ENCODE results near the gene TSHZ2.

TSHZ2 gene

DNA sequence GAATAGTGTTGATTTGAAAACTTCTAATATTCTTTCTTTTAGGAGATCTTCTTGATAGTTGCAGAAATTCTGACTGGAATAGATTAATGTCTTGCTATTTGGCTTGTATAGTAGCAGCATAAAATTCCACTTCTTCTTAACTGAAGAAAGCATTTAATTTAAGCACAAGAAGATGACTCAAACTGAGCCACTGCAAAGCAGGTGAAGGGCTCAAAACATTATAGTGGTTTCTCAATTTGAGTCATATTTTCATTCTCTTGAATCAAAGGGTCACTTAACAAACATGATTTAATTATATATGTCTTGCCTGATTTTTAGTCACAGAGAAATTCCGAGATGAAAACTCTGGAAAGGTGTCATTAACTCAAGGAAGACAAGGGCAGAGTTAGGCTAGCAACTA, 382.2 kb downstream of the TSHZ2 start:
- no peak for TF ChIP-seq FOXP2 (optimal IDR thresholded peaks at IDR 0.05; ENCODE audit: borderline replicate concordance, extremely low read depth, extremely low read length, insufficient read depth)
- no peak for TF ChIP-seq POLR2AphosphoS5 (IDR thresholded peaks at IDR 0.05; ENCODE audit: low read depth, low read length)
- no peak for TF ChIP-seq SIN3A (IDR thresholded peaks at IDR 0.05; ENCODE audit: borderline replicate concordance, insufficient read depth, low read length)
- TF ChIP-seq TAF1 (IDR thresholded peaks at IDR 0.05; ENCODE audit: borderline replicate concordance, insufficient read depth, low read length), result no peak
- TF ChIP-seq, protein P1, sequence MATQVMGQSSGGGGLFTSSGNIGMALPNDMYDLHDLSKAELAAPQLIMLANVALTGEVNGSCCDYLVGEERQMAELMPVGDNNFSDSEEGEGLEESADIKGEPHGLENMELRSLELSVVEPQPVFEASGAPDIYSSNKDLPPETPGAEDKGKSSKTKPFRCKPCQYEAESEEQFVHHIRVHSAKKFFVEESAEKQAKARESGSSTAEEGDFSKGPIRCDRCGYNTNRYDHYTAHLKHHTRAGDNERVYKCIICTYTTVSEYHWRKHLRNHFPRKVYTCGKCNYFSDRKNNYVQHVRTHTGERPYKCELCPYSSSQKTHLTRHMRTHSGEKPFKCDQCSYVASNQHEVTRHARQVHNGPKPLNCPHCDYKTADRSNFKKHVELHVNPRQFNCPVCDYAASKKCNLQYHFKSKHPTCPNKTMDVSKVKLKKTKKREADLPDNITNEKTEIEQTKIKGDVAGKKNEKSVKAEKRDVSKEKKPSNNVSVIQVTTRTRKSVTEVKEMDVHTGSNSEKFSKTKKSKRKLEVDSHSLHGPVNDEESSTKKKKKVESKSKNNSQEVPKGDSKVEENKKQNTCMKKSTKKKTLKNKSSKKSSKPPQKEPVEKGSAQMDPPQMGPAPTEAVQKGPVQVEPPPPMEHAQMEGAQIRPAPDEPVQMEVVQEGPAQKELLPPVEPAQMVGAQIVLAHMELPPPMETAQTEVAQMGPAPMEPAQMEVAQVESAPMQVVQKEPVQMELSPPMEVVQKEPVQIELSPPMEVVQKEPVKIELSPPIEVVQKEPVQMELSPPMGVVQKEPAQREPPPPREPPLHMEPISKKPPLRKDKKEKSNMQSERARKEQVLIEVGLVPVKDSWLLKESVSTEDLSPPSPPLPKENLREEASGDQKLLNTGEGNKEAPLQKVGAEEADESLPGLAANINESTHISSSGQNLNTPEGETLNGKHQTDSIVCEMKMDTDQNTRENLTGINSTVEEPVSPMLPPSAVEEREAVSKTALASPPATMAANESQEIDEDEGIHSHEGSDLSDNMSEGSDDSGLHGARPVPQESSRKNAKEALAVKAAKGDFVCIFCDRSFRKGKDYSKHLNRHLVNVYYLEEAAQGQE (IDR thresholded peaks at IDR 0.05; ENCODE audit: insufficient read depth in 1 of 2, low read depth in 2 of 2, low read length in 2 of 2), result no peak

DNA sequence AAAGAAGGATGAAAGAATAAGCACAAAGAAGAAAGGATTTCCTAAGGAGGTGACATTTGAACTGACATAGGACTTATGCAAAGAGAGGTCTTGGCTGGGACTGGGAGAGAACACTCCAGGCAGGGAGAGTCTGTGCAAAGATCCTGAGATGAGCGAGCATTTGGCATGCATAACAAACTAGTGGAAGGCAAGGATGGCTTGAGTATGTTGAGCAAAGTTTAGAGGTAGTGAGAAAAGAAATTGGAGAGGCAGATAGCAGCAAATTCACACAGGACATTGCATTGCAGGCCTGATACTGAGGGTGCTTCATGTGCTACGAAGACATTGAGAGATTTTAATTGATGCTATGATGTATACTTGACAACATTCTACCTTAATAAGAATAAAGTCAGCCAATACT, 383.6 kb downstream of the TSHZ2 start:
- TF ChIP-seq, protein P1 (IDR thresholded peaks at IDR 0.05; ENCODE audit: insufficient read depth in 1 of 2, low read depth in 2 of 2, low read length in 2 of 2), result no peak
- no peak for TF ChIP-seq SIN3A (IDR thresholded peaks at IDR 0.05; ENCODE audit: borderline replicate concordance, insufficient read depth, low read length)
- TF ChIP-seq POLR2AphosphoS5 (IDR thresholded peaks at IDR 0.05; ENCODE audit: low read depth, low read length), result no peak
- no peak for TF ChIP-seq FOXP2 (optimal IDR thresholded peaks at IDR 0.05; ENCODE audit: borderline replicate concordance, extremely low read depth, extremely low read length, insufficient read depth)
- TF ChIP-seq TAF1 (IDR thresholded peaks at IDR 0.05; ENCODE audit: borderline replicate concordance, insufficient read depth, low read length), result no peak

DNA sequence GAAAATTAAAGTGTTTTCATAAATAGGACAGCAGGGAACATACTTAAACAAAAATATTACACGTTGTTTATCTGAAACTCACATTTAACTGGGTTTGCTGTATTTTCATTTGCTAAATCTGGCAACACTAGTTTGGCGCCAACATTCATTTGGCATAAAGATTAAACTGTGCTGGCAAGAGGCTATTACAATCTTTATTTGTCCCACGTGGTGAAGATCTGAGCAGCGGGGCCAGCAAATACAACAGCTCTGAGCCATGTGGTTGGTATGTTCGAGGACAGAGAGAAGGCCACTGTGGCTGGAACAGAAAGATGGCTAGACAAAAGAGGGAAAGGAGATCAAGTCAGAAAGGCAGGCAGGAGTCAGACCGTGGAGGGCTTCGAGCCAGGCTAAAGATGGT, 387.3 kb downstream of the TSHZ2 start:
- TF ChIP-seq SIN3A (IDR thresholded peaks at IDR 0.05; ENCODE audit: borderline replicate concordance, insufficient read depth, low read length), result no peak
- TF ChIP-seq, protein P1 (IDR thresholded peaks at IDR 0.05; ENCODE audit: insufficient read depth in 1 of 2, low read depth in 2 of 2, low read length in 2 of 2), result no peak
- no peak for TF ChIP-seq FOXP2 (optimal IDR thresholded peaks at IDR 0.05; ENCODE audit: borderline replicate concordance, extremely low read depth, extremely low read length, insufficient read depth)
- TF ChIP-seq TAF1 (IDR thresholded peaks at IDR 0.05; ENCODE audit: borderline replicate concordance, insufficient read depth, low read length), result no peak
- no peak for TF ChIP-seq POLR2AphosphoS5 (IDR thresholded peaks at IDR 0.05; ENCODE audit: low read depth, low read length)

DNA sequence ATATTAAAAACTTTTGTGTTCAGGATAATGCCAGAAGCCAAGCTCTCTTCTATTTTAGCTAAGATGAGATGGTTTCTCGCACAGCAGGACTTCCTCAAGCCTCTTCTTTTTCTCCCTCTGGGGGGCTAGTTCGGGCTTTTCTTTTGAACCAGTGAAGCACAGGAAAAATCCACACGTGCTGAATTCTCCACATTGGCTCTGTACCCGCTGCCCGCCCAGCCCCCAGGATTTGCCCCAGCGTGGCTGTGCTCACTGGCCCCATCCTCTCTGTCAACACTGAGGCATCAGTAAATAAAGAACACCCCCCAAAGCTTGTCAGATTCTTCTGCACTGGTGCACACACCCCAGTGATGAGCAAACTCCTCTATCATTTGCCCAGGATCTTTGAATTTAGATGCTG, 388.7 kb downstream of the TSHZ2 start:
- TF ChIP-seq POLR2AphosphoS5 (IDR thresholded peaks at IDR 0.05; ENCODE audit: low read depth, low read length) (no peak), TAF1 (IDR thresholded peaks at IDR 0.05; ENCODE audit: borderline replicate concordance, insufficient read depth, low read length) (no peak), FOXP2 (optimal IDR thresholded peaks at IDR 0.05; ENCODE audit: borderline replicate concordance, extremely low read depth, extremely low read length, insufficient read depth) (no peak), SIN3A (IDR thresholded peaks at IDR 0.05; ENCODE audit: borderline replicate concordance, insufficient read depth, low read length) (no peak)
- TF ChIP-seq, protein P1 (IDR thresholded peaks at IDR 0.05; ENCODE audit: insufficient read depth in 1 of 2, low read depth in 2 of 2, low read length in 2 of 2), result no peak

DNA sequence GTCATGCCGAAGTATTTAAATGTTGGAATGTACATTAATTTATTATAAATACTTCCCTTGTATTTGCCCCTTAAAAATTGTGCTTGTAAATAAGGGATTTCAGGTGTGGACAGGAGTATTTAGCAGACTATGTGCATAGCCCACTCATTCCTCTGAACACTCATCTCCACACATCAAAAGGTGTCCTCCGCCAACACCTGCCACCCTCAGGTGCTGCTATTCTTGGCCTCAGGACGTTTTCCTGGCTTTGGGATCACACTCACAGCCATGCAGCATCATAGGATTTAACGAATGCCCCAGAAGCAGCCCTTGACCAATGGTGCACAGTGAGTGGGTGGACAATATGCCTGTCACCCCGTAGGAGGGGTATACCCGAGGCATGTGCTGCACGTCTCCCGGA, 390.6 kb downstream of the TSHZ2 start:
- TF ChIP-seq TAF1 (IDR thresholded peaks at IDR 0.05; ENCODE audit: borderline replicate concordance, insufficient read depth, low read length) (no peak), SIN3A (IDR thresholded peaks at IDR 0.05; ENCODE audit: borderline replicate concordance, insufficient read depth, low read length) (no peak), FOXP2 (optimal IDR thresholded peaks at IDR 0.05; ENCODE audit: borderline replicate concordance, extremely low read depth, extremely low read length, insufficient read depth) (no peak), POLR2AphosphoS5 (IDR thresholded peaks at IDR 0.05; ENCODE audit: low read depth, low read length) (no peak)
- TF ChIP-seq, protein P1 (IDR thresholded peaks at IDR 0.05; ENCODE audit: insufficient read depth in 1 of 2, low read depth in 2 of 2, low read length in 2 of 2), result no peak

Data from PFSK-1 (cell line).